Stimulated activated memory B cell treated with anti-CD40 and anti-IgM and Interleukin-4, amounts not matched to agents 10 μg/mL and 1 μg/mL and 100 μg/mL, for 72 hours (primary cell): ENCODE measurements around the gene C12orf57.
A peak's percentile ranks its signal among the peaks of the same experiment; 100 is the strongest.

ENCODE experiments used
- ATAC-seq: fragments of 150-1000 bp; cut with Tn5 transposase; 2 replicates; pipeline ENCODE4 v1.10.0; 2021
- H3K27ac Mint-ChIP-seq: one replicate; pipeline ENCODE4 v1.8.0; 2022; ENCODE audit warnings: mild to moderate bottlenecking, mixed read lengths
- H3K27me3 Mint-ChIP-seq: one replicate; pipeline ENCODE4 v1.8.0; 2022; ENCODE audit warnings: mixed read lengths
- H3K36me3 Mint-ChIP-seq: one replicate; pipeline ENCODE4 v1.8.0; 2022; ENCODE audit warnings: mixed read lengths
- H3K4me1 Mint-ChIP-seq: one replicate; pipeline ENCODE4 v1.8.0; 2022; ENCODE audit warnings: mixed read lengths
- H3K4me3 Mint-ChIP-seq: one replicate; pipeline ENCODE4 v1.8.0; 2022; ENCODE audit warnings: mild to moderate bottlenecking, moderate library complexity, mixed read lengths
- H3K9me3 Mint-ChIP-seq: one replicate; pipeline ENCODE4 v1.8.0; 2022; ENCODE audit warnings: mixed read lengths

The C12orf57 gene

GRCh38 chr12:6961278-6961694 is 17.5 kb downstream of the C12orf57 start:
- Mint-ChIP-seq H3K27ac (peak overlapping the region; percentile 98), H3K9me3 (no peaks in the 10 kb centered on the region), H3K4me3 (peak overlapping the region; percentile 96), H3K4me1 (peaks cover 88% of the 10 kb centered on the region), H3K27me3 (no peaks in the 10 kb centered on the region), H3K36me3 (peaks cover 46% of the 10 kb centered on the region)
- ATAC-seq: peak; percentile 63

- Mint-ChIP-seq H3K27ac (peak overlapping the region; percentile 98), H3K4me1 (peaks cover 83% of the 10 kb centered on the region), H3K4me3 (peak overlapping the region; percentile 96), H3K9me3 (no peaks in the 10 kb centered on the region), H3K36me3 (peaks cover 43% of the 10 kb centered on the region), H3K27me3 (no peaks in the 10 kb centered on the region)
- ATAC-seq: peak; percentile 15
Observed at GRCh38 chr12:6961695-6962284, 18.0 kb downstream of the C12orf57 start.

- ATAC-seq: no peak
- Mint-ChIP-seq H3K4me3 (peak overlapping the region; percentile 96), H3K4me1 (peaks cover 77% of the 10 kb centered on the region), H3K9me3 (no peaks in the 10 kb centered on the region), H3K36me3 (peaks cover 41% of the 10 kb centered on the region), H3K27ac (peak overlapping the region; percentile 98), H3K27me3 (no peaks in the 10 kb centered on the region)
Observed at GRCh38 chr12:6962285-6963015, 18.6 kb downstream of the C12orf57 start.

- Mint-ChIP-seq H3K9me3 (no peaks in the 10 kb centered on the region), H3K4me1 (peaks cover 75% of the 10 kb centered on the region), H3K27me3 (no peaks in the 10 kb centered on the region), H3K36me3 (peaks cover 45% of the 10 kb centered on the region), H3K27ac (peak overlapping the region; percentile 98), H3K4me3 (peak overlapping the region; percentile 13)
- ATAC-seq: no peak
Observed at GRCh38 chr12:6963016-6963731, 19.4 kb downstream of the C12orf57 start.

- Mint-ChIP-seq H3K4me3 (no peak overlapping the region), H3K4me1 (peaks cover 73% of the 10 kb centered on the region), H3K27ac (peak overlapping the region; percentile 69), H3K27me3 (no peaks in the 10 kb centered on the region), H3K36me3 (peaks cover 44% of the 10 kb centered on the region), H3K9me3 (no peaks in the 10 kb centered on the region)
- no peak for ATAC-seq
Observed at GRCh38 chr12:6963791-6964413, 20.1 kb downstream of the C12orf57 start.

- Mint-ChIP-seq H3K4me1 (peaks cover 73% of the 10 kb centered on the region), H3K9me3 (no peaks in the 10 kb centered on the region), H3K36me3 (peaks cover 42% of the 10 kb centered on the region), H3K27ac (peak overlapping the region; percentile 69), H3K27me3 (no peaks in the 10 kb centered on the region), H3K4me3 (no peak overlapping the region)
- no peak for ATAC-seq
Observed at GRCh38 chr12:6964605-6965025, 20.8 kb downstream of the C12orf57 start.

- H3K27me3 Mint-ChIP-seq: no peaks in the 10 kb centered on the region
- H3K9me3 Mint-ChIP-seq: no peaks in the 10 kb centered on the region
- peaks cover 39% of the 10 kb centered on the region for H3K36me3 Mint-ChIP-seq
- ATAC-seq: peak; percentile 75
- peak overlapping the region; percentile 69 for H3K27ac Mint-ChIP-seq
- H3K4me3 Mint-ChIP-seq: no peak overlapping the region
- H3K4me1 Mint-ChIP-seq: peaks cover 68% of the 10 kb centered on the region
Observed at GRCh38 chr12:6965026-6965661, 21.3 kb downstream of the C12orf57 start.

- ATAC-seq: no peak
Observed at GRCh38 chr12:6965714-6966113, 21.9 kb downstream of the C12orf57 start.

GRCh38 chr12:6966351-6966750 is 22.5 kb downstream of the C12orf57 start:
- Mint-ChIP-seq H3K4me3 (no peak overlapping the region), H3K36me3 (peaks cover 39% of the 10 kb centered on the region), H3K4me1 (peaks cover 61% of the 10 kb centered on the region), H3K9me3 (no peaks in the 10 kb centered on the region), H3K27me3 (no peaks in the 10 kb centered on the region), H3K27ac (no peak overlapping the region)
- ATAC-seq: no peak

More at GRCh38 chr12:6965714-6966113, 21.9 kb downstream of the C12orf57 start:
- H3K4me1 Mint-ChIP-seq: peaks cover 64% of the 10 kb centered on the region
- H3K4me3 Mint-ChIP-seq: no peak overlapping the region
- no peaks in the 10 kb centered on the region for H3K27me3 Mint-ChIP-seq
- H3K36me3 Mint-ChIP-seq: peaks cover 35% of the 10 kb centered on the region
- H3K27ac Mint-ChIP-seq: peak overlapping the region; percentile 69
- H3K9me3 Mint-ChIP-seq: no peaks in the 10 kb centered on the region

GRCh38 chr12:6967651-6968100 is 23.9 kb downstream of the C12orf57 start:
- Mint-ChIP-seq H3K4me1 (peaks cover 61% of the 10 kb centered on the region), H3K27ac (no peak overlapping the region), H3K4me3 (no peak overlapping the region), H3K27me3 (no peaks in the 10 kb centered on the region), H3K36me3 (peaks cover 39% of the 10 kb centered on the region), H3K9me3 (no peaks in the 10 kb centered on the region)
- no peak for ATAC-seq

- no peaks in the 10 kb centered on the region for H3K9me3 Mint-ChIP-seq
- H3K27ac Mint-ChIP-seq: peak overlapping the region; percentile 96
- peaks cover 62% of the 10 kb centered on the region for H3K4me1 Mint-ChIP-seq
- H3K27me3 Mint-ChIP-seq: no peaks in the 10 kb centered on the region
- H3K4me3 Mint-ChIP-seq: peak overlapping the region; percentile 100
- no peak for ATAC-seq
- H3K36me3 Mint-ChIP-seq: peaks cover 39% of the 10 kb centered on the region
Observed at GRCh38 chr12:6968426-6968825, 24.6 kb downstream of the C12orf57 start.

GRCh38 chr12:6970096-6970527 is 26.3 kb downstream of the C12orf57 start:
- Mint-ChIP-seq H3K4me1 (peaks cover 60% of the 10 kb centered on the region), H3K4me3 (peak overlapping the region; percentile 100), H3K36me3 (peaks cover 44% of the 10 kb centered on the region), H3K27me3 (no peaks in the 10 kb centered on the region), H3K9me3 (no peaks in the 10 kb centered on the region), H3K27ac (peak overlapping the region; percentile 96)
- no peak for ATAC-seq

GRCh38 chr12:6974180-6974579 is 30.4 kb downstream of the C12orf57 start:
- peaks cover 42% of the 10 kb centered on the region for H3K4me1 Mint-ChIP-seq
- peaks cover 43% of the 10 kb centered on the region for H3K36me3 Mint-ChIP-seq
- no peaks in the 10 kb centered on the region for H3K27me3 Mint-ChIP-seq
- ATAC-seq: no peak
- H3K27ac Mint-ChIP-seq: peak overlapping the region; percentile 18
- H3K4me3 Mint-ChIP-seq: no peak overlapping the region
- H3K9me3 Mint-ChIP-seq: no peaks in the 10 kb centered on the region

GRCh38 chr12:6975297-6976032 is 31.6 kb downstream of the C12orf57 start:
- H3K4me3 Mint-ChIP-seq: no peak overlapping the region
- H3K9me3 Mint-ChIP-seq: no peaks in the 10 kb centered on the region
- peaks cover 45% of the 10 kb centered on the region for H3K36me3 Mint-ChIP-seq
- H3K4me1 Mint-ChIP-seq: peaks cover 38% of the 10 kb centered on the region
- no peak for ATAC-seq
- no peak overlapping the region for H3K27ac Mint-ChIP-seq
- H3K27me3 Mint-ChIP-seq: no peaks in the 10 kb centered on the region
